NCI-H146 treated with DMSO at 0.1 percent for 48 hours (cell line): ENCODE data around the gene SLC19A2.
"Not testable (repeated sequence)": the region's sequence is repeated elsewhere in the genome, so short reads cannot be mapped to it uniquely, and the experiment has no call there.

Source experiments
- DNase-seq: peaks from one replicate; lab custom pipeline; 2025; ENCODE audit not compliant: unreplicated experiment; lab: John Stamatoyannopoulos, UW

Gene SLC19A2

DNA sequence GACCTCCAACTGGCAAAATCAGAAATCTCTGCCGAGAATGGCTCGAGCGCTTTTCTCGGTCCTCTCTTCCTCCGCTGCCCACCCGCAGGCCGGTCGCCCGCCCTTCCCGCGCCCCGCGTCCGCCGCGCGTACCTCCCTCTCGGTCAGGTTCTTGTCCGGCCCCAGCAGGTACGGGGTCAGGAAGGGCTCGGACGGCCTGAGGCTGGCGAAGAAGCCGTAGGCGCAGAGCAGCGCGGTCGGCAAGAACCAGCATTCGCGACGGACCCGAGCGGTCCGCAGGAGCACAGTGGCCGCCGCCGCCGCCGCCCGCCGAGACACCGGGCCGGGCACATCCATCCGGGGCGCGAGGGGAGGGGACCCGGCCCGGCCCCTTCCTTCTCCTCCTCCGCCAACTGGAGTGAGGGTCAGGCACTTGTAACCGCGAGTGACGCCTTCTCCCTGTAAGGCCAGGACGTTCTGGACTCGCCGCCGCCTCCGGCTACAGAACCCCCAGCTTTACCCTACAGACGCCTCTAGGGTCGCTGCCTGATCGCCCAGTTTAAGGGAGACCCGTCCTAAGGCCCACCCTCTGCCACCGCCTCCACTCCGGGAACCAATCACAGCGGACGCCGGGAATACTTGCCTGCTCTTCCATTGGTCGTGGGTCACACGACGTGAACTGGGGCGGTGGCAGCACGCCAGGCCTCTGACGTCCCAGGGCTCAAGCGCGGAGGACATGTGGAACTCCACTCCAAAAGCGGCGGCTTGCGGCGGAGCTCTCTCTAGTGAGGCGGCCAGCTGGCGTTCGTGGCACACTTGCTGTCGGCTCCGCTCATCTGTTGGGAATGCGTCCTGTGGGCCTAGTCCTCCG is at the start of gene SLC19A2:
Gene SLC19A2, minus strand, starts transcription at position 514 of the 850 bp plus-strand sequence. Its CDS starts 178 bp downstream, at position 336.
- DNase-seq = peak; percentile 98

GRCh38 chr1:169534653-169535052 is 48.9 kb upstream of the SLC19A2 start:
- no peak for DNase-seq

DNA sequence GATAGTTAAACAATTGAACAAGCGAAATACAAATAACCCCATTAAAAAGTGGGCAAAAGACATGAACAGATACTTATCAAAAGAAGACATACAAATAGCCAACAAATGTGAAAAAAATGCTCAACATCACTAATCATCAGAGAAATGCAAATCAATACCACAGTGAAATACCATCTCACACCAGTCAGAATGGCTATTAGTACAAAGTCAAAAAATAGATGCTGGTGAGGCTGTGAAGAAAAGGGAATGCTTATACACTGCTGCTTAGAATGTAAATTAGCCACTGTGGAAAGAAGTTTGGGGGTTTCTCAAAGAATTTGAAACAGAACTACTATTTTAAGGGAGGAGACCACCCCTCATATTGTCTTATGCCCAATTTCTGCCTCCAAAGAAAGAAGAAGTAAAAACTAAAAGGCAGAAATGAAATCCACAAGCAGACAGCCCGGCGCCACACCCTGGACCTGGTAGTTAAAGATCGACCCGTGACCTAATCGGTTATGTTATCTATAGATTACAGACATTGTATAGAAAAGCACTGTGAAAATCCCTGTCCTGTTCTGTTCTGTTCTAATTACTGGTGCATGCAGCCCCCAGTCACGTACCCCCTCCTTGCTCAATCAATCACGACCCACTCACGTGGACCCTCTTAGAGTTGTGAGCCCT is 47.9 kb upstream of the SLC19A2 start:
- DNase-seq = not testable (repeated sequence)

GRCh38 chr1:169530448-169530847 is 44.7 kb upstream of the SLC19A2 start:
- DNase-seq = no peak

DNA sequence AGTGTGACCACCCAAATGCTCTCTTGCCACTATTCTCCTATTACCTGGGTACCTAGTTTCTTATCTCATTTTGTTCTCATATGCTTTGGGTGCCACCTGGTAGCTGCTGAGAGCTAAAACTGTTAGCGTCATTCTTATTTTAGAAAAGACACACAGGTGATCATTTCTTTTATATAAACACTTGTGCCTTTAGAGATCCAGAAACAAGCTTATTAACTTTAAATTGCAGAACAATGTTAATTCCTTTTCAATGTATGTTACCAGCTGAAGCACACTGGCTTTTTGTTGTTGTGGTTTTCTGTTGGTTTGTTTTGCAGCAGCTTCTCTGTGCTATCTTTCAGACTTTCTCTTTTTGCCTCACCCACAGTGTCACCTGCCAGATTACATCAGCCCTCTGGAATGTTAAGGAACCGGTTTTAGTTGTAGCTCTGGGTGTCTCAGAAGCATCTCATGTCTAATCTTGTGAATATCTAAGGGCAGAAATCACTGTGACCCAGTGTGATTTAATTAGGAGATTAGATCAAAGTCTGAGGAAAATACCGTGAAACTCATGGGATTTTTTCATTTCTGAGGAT is 43.4 kb upstream of the SLC19A2 start:
- peak; percentile 42 for DNase-seq

GRCh38 chr1:169528215-169529067 is 42.7 kb upstream of the SLC19A2 start:
- DNase-seq = no peak

- DNase-seq = peak; percentile 15
Observed at GRCh38 chr1:169527451-169528214, 41.9 kb upstream of the SLC19A2 start.

DNA sequence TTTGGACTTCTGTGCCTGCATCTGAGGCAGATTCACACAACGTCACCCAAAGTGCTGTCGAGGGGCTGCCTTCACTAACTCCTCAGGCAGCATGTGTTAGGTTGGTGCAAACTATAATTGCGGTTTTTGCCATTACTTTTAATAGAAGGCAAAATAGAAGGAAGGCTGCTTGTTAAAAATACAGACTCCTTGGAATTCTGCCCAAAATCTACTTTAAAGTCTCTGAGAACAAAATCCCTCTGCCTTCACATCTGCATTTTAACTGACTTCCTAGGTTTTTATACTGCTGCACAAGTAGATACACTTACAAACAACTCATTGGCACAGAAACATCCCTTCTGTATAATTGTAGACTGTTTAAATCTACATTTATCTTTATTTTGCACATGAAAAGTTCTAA is 41.3 kb upstream of the SLC19A2 start:
- no peak for DNase-seq

DNA sequence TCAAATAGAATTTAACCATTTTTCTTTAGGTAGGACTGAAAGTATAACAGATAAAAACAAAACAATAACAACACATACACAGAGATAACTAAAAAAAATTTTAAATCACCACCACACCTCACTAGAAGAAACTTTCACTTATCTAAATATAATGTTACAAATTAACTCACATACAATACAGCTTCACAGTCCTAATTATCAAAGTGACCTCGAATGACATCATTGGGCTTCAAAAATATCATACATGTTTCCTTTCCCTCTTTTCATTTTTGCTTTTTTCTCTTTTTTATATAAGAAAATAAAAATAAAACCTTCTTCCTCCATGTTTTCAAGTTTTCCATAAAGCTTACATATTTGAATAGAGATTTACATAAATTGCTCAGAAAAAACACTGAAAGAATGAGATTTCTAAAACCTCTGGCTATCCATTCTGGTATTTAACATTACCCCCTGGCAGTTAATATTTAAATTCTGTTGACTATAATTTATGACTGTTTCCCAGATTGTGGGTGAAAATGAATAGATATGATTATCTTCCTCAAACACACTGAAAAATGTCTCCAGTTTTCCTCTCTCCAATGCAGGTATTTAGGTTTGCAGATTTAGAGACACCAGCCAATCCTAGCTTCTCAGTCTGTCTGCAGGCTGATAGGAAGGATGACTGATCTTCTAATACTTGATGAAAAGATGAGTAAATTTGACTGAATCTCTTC is 40.5 kb upstream of the SLC19A2 start:
- DNase-seq = no peak

DNA sequence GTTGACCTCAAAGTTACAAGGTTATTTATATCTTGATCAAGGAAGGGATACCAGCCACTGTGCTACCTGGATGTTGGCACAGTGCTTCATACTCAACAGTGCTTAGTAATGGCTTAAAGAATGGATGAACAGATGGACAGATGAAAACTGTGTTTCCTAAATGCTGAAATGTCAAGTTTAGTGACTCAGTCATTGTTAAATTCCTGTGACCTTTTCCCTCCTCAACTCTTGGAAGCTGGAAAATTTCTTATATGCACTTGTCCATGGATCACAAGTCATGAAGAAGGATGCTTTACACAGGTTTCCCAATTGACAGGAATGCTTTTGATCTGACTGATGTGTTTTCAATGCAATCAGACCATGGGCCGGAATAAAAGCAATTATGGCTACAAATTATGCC is 39.6 kb upstream of the SLC19A2 start:
- no peak for DNase-seq

- DNase-seq = no peak
Observed at GRCh38 chr1:169523904-169524303, 38.2 kb upstream of the SLC19A2 start.

DNA sequence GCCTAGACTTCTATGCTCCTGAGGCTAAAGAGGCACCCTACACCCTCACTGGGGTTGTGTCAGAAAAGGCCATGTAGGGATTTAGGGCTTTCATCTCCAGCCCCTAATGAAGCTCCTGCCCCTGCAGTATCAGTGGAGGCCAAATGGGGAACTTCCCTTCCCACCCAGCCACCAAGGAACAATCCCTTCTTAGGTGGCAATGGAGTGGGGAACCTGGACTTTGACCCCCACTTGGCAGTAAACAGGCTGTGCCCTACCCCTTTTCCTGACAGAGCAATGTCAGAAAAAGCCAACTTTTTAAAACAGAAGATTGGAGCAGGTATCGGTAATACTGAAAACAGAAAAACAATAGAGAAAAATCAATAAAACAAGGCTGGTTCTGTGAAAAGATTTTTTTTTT is 35.5 kb upstream of the SLC19A2 start:
- DNase-seq = no peak

DNA sequence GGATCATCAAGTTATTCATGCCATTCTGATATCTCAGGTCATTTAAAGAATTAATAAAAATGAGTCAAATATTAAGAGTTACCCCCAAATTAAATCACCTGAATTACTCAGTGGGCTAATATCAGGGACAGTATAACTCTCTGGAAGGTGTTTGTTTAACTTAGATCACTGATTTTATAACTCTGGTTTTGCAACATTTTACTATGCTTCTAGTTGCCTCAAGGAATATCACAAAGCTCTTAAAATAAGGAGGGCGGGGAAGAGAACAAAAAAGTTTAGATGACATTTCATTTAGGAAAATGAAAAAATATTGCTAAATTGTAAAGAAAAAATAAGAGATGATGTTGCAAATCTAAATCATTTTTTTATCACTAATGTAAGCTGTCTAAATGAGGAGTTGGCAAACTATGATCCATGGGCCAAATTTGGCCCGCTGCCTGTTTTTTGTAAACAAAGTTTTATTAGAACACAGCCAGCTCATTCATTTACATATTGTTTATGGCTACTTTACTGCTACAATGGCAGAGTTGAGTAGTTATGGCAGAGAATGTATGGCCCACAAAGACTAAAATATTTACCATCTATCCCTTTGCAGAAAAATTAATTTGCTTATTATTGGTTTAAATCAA is 31.9 kb upstream of the SLC19A2 start:
- no peak for DNase-seq

DNA sequence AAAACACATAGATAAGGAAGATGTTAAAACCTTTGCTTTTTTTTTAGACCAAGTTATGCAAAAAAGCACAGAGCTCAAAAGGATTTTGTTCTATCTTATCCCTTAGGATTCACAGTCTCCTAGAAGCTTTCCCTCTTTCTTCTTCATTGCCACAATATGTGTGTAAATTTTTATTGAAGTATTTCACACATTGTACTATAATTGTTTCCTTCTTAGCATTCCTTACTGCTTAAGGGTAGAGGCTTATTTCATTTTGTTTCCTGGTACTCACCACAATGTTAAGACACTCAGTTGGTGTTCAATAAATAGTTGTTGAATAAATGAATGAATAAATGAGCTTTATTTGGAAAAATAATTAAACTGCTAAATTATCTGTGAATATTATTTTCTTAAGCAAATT is 29.9 kb upstream of the SLC19A2 start:
- DNase-seq = no peak

DNA sequence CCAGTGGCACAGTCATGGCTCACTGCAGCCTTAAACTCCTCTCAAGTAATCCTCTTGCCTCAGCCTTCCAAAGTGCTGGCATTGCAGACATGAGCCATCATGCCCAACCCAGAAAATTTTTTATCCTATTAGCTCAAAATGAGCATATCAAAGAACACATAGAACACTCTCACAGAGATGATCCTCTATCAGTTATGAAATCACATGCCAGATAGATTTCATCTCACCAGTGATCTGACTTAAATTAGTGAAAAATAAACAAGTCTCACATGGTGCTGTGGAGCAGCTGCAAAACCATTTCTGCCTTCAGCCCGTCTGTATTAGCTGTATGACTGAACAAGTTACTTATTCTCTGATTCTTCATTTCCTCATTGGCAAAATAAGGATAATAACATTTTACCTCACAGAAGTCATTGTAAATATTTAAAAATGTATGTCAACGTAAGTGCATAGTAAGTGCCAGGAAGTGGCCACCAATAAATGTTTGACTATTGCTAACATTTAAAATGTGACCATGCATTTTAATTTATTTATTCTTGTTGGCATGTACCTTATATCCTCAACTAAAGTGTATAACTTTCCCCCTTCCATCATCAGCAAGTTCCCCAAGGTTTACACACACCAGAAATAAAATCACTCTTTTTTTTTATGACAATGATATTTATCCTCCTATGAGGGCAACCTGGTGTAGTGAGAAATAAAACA is 29.0 kb upstream of the SLC19A2 start:
- DNase-seq = peak; percentile 26

- DNase-seq = no peak
Observed at GRCh38 chr1:169513208-169513607, 27.5 kb upstream of the SLC19A2 start.

DNA sequence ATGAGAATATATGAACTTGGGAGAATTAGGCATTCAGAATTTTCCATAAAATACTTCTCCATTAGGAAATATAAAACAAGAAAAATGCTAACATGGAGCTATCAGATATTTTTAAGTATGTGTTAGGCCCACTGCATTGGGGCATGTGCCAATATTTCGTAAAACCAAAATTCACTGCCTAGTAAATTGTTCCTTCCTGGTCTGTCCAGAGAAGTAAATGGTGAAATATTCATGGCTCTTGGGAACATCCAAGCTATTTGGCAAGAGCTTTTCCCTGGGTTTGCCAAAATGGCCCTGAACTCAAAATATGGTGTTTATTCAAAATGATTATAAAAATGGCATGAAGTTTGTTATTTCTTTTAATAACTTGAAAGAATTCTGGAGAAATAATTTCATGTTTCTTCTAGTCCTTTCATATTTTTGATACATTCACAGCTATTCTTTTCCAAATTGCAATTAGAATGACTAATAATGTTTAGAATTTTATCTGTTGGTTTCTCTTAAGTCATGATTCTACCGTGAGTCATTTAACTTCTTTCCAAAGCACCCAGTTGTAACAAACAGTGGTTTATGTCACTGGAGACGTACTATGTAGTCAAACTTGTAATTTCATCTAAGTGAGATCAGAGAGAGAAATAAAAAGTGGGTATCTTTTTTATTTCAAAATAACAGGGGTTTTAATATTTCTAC is 25.7 kb upstream of the SLC19A2 start:
- DNase-seq = no peak

DNA sequence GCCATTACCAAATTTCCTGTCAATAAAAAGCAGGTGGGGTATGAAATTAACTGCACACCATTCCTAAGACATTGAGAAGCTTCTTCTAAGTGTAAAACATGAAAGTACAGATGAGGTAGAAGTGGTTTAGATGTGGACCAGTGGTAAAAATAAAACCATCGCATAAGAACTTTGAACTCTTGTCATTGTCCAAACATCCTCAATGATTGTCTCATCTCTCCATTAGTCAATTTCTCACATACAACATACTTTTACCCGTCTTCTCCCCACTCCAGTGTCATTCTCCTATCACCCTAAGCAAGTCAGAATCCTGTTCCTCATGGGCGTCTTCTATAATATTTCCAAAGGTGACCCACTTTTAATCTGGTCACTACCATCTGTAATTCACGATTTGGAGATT is 24.3 kb upstream of the SLC19A2 start:
- DNase-seq = no peak
